Stimulated activated CD4-positive, alpha-beta T cell treated with anti-CD3 and anti-CD28 coated beads, Interleukin-2, amount 100 ng/mL, for 4 hours (primary cell): ENCODE results near the gene ELFN2.

Experiments used
- DNase-seq: peaks from one replicate; pipeline ENCODE4 v3.0.0-alpha.2; 2020; ENCODE audit warnings: low read depth

ELFN2 gene

GRCh38 chr22:37454857-37455686 is 27.8 kb upstream of the ELFN2 start:
- no peak for DNase-seq

- DNase-seq, result no peak
These were observed 26.4 kb upstream of the ELFN2 start for GRCh38 chr22:37453696-37454095.

GRCh38 chr22:37451218-37451617 is 23.9 kb upstream of the ELFN2 start:
- no peak for DNase-seq

- DNase-seq, result no peak
These were observed 22.2 kb upstream of the ELFN2 start for GRCh38 chr22:37449331-37450001.

GRCh38 chr22:37448516-37449127 is 21.3 kb upstream of the ELFN2 start:
- no peak for DNase-seq

- no peak for DNase-seq
These were observed 18.2 kb upstream of the ELFN2 start for GRCh38 chr22:37445501-37445900.

GRCh38 chr22:37443977-37444376 is 16.7 kb upstream of the ELFN2 start:
- DNase-seq, result no peak

GRCh38 chr22:37443086-37443485 is 15.8 kb upstream of the ELFN2 start:
- DNase-seq, result no peak

GRCh38 chr22:37442537-37442936 is 15.3 kb upstream of the ELFN2 start:
- no peak for DNase-seq

- DNase-seq, result no peak
These were observed 14.9 kb upstream of the ELFN2 start for GRCh38 chr22:37442135-37442534.

GRCh38 chr22:37440875-37441274 is 13.6 kb upstream of the ELFN2 start:
- no peak for DNase-seq

GRCh38 chr22:37439347-37439746 is 12.1 kb upstream of the ELFN2 start:
- no peak for DNase-seq

GRCh38 chr22:37435970-37436603 is 8.8 kb upstream of the ELFN2 start:
- DNase-seq, result no peak

- no peak for DNase-seq
These were observed 6.5 kb upstream of the ELFN2 start for GRCh38 chr22:37433786-37434185.

GRCh38 chr22:37432708-37433054 is 5.4 kb upstream of the ELFN2 start:
- no peak for DNase-seq

GRCh38 chr22:37431801-37432707 is 4.8 kb upstream of the ELFN2 start:
- no peak for DNase-seq

- DNase-seq, result no peak
These were observed 4.1 kb upstream of the ELFN2 start for GRCh38 chr22:37431366-37431765.

- DNase-seq, result no peak
These were observed 3.7 kb upstream of the ELFN2 start for GRCh38 chr22:37430941-37431340.

- peak; percentile 40 for DNase-seq
These were observed 1.6 kb upstream of the ELFN2 start for GRCh38 chr22:37428649-37429586.
